NK-92 treated with Interleukin-12 subunit alpha and Interleukin-12 subunit beta, amount 100 ng/mL, for 24 hours (cell line): Measurements from ENCODE around the gene TMEM198.

ENCODE experiments used
- DNase-seq: peaks from one replicate; lab custom pipeline; 2025; lab: John Stamatoyannopoulos, UW

Gene TMEM198

GRCh38 chr2:219563271-219563928 lies 19.6 kb downstream of the TMEM198 start:
- no peak for DNase-seq

DNA sequence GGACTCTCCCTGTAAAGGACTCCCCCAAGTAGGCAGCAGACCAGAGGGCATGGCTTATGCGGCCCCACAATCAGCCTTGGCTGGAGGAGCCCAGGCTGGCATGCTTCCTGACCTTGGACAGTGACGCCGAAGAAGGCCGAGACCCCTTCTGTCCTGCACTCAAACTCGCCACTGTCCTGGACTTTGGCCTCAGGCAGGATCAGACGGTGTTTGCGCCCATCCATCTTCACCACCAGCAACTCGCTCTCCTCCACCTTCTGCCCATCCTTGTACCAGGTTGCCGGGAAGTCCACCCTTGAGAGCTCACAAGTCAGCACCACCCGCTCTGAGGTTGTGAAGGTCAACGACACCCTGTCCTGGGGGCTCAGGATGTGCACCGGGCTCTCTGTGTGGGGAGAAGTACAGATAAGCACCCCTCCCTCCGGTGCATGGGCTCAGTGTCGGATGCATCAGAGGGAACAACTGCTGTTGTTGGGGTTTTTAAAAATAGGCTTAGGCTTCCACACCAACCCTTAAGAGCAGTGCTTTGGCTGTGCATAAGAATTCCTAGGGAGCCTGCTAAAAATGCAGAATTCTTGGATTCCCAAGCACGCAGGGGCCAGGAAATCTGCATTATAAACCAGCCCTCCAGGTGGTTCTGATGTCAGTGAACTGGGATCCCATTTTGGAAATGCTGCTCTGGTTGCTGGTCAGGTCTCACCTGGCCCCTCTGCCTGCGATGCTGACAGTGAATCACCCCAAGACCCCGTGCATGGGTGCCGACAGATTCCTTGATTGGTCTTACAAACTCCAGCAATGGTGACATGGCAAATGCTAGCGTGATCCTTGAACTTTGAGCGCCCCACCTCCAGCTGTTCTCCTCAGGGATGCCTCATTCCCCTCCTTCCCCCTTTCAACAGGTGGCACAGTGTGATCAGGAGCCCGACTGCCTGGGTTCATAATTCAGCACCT lies 21.6 kb downstream of the TMEM198 start:
- DNase-seq: no peak

DNA sequence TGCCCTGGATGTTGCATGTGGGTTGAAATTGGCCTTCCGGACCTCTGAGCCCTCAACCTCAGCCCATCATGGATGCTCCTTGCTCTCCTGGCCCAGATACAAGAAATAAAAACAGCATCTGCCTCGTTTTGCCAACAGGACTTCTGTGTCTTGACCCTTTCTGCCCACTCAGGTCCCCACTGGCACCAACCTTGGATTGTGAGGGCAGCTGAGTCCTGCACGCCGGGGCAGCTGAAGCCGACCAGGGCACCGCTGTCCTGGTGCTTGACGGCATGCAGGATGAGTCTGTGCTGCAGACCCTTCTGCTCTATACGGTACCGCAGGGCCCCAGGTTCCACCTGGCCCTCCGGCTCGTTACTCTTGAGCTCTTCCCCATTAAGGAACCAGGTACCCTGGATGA lies 22.8 kb downstream of the TMEM198 start:
- DNase-seq: no peak

GRCh38 chr2:219567131-219567530 lies 23.3 kb downstream of the TMEM198 start:
- DNase-seq: no peak

DNA sequence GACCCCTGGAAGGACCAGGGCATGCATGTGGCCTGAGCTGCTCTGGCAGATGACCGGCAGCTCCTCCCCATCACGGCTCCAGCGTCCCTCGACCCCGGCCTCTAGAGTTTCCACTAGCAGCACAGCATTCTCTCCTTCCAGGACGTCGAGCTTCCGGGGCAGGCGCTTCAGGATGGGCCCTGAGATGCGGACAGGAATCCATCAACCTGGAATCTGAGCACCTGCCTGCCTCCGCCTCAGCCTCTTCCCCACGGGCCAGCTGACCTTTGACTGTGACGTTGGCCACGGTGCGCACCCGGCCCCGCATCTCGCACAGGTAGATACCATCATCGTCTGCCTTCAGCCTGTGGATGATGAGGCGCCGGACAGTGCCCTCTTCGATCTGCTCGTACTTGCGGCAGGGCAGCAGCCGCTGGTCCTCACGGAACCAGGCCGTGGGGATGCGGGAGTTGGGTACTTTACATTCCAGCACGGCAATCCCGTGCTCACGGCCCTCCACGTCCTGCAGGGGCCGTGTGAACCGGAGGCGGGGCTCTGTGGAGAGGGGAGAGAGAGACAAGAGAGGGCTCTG lies 24.0 kb downstream of the TMEM198 start:
- no peak for DNase-seq

DNA sequence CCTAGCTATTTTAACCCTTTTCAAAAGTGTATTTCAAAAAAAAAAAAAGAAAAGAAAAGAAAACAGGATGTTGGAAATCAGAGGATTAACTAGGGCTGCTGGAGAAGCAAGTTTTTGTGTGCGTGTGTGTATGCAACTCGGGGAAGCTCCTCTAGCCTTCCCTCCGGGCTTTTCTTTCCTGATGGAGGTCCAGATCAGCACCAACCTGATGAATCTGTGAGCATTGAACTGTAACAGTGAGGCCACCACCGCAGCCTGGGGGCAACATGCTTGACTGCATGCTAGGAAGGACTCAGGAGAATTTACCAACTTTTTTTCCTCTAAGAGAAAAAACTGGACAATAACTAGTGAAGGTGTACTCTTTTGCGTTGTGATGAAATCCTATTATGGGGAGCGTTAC lies 25.2 kb downstream of the TMEM198 start:
- DNase-seq: no peak

- DNase-seq: no peak
Measured at GRCh38 chr2:219569635-219570034, 25.8 kb downstream of the TMEM198 start.

GRCh38 chr2:219570194-219570923 lies 26.5 kb downstream of the TMEM198 start:
- no peak for DNase-seq

- DNase-seq: no peak
Measured at GRCh38 chr2:219570924-219571310, 27.1 kb downstream of the TMEM198 start.

DNA sequence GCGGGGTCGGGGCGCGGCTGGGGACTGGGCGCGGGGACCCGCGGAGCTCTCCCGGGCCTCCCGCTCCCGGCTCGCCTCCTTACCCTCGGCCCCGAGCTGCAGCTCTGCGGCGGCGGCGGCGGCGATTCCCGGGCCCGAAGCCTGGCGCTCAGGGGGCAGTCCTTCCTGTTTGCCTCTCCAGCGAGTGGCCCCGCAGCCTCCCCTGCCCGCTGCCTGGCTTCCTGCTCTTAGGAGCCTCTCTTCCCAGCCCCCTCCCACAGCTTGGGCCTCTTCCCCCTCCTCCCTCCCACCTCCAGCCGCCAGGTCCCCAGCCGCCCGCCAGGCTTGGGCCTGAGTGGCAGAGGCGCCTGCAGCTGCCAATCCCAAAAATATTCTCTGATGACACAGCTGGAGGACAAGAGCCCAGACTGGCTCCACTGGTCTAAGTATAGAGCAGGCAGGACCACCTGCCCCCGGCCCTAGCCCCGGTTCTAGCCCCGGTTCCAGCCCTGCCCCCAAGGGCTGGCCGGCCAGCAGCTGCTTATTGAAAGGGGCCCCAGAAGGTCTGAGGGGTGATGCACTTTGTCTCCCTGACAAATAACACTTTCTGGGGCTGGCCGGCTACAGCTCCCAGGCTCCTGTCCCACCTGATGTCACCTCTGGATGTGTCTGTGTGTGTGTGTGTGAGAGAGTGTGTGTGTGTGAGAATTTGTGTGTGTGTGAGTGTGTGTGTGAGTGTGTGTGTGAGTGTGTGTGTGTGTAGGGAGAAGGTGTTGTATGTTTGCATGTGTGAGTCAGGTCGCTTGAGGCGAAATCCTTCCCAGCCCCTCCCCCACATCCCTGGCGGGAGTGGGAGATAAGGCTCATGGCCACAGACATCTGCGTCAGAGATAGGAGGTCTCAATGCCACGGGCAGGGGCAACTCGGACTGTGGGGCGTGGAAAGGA lies 27.7 kb downstream of the TMEM198 start, which contains the start of gene OBSL1:
OBSL1 (minus strand) TSS at position 229 of the 926 bp plus-strand sequence. CDS start 307 bp downstream, outside the sequence.
- DNase-seq: no peak

GRCh38 chr2:219572237-219573001 lies 28.6 kb downstream of the TMEM198 start, which contains the start of gene INHA:
TSS of gene INHA (plus strand) at chr2:219572310. CDS start at chr2:219572375, 65 bp downstream.
- no peak for DNase-seq

DNA sequence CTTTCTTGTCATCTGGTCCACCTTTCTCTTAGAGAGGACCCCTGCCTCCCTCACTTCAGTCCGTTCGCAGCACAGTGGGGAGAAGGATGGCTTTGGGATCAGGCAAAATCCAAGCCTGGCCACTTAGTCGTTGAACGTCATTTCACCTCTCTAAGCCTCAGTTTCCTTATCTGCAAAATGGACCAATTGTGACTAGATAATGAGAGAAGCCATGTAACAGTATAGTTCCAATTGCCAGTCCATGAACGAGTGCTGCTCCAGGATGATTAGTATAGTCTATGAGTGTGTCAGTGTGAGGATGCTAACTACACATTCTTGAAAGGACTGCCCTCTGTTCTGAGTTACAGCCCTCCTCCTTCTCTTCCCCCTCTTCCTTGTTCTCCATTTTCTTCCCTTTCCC lies 29.3 kb downstream of the TMEM198 start:
- DNase-seq: no peak

DNA sequence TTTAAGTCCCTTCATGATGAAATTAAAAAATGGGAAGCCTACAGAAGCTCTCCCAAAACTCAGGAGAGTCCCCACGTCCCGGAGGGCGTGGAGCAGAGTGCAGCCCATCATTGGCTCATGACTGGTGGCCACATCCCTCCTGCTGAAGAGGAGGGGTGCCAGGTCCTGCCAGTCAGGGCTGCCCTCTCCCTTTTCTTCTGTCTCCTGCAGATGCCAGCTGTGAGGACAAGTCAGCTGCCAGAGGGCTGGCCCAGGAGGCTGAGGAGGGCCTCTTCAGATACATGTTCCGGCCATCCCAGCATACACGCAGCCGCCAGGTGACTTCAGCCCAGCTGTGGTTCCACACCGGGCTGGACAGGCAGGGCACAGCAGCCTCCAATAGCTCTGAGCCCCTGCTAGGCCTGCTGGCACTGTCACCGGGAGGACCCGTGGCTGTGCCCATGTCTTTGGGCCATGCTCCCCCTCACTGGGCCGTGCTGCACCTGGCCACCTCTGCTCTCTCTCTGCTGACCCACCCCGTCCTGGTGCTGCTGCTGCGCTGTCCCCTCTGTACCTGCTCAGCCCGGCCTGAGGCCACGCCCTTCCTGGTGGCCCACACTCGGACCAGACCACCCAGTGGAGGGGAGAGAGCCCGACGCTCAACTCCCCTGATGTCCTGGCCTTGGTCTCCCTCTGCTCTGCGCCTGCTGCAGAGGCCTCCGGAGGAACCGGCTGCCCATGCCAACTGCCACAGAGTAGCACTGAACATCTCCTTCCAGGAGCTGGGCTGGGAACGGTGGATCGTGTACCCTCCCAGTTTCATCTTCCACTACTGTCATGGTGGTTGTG lies 30.9 kb downstream of the TMEM198 start:
- DNase-seq: no peak

- no peak for DNase-seq
Measured at GRCh38 chr2:219575566-219576504, 32.0 kb downstream of the TMEM198 start.

DNA sequence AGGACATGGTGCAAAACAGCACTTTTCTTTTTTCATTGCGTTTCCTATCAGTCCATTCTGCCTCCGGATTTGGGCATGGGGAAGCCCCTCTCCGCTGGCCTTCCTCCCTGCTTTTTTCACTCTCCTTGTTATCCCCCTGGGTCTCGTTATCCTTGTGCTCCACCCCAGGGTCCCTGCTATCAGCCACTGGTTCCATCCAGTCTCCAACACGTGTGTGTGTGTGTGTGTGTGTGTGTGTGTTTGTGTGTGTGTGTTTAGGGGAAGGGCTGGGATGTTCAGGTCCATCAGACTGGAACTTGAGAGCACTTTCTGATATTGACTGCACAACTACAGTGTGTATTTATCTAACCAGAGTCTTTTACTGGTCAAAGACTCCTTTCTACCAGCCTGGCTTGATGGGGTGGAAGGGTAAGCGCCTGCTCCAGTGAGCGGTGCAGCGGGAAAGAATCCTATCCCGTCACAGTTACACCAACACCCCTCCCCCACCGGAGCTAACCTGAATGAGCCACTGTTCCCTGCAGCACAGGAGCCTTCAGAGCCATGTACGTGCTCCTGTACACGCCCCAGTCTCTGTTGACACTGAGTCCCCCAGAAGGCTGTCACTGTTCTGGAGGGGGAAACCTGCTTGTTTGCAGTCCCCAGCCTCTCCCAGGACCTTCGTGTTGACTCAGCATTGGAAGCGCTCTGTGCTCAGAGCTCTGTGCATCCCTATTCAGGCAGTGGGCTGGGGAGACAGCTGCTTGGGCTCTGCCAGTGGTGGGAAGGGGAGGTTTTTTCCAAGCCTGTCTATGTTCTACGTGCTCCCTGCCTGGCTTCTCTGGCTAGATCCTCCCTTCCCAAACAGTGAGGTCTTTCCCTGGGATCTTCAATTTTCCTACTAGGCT lies 32.9 kb downstream of the TMEM198 start:
- DNase-seq: no peak

- no peak for DNase-seq
Measured at GRCh38 chr2:219578811-219579613, 35.2 kb downstream of the TMEM198 start.
